ENCODE results near the gene OGA. TPM values are rescaled to one million over a fixed set of nuclear protein-coding genes. Genes with fewer than 3 reads are reported as not detected.

Gene OGA
- total RNA-seq, 1 donor from 2014 or later = 64.3 TPM

- DNase-seq (ENCODE audit: low read depth in 2 of 2) = no peak
Measured at GRCh38 chr10:101761226-101761625, 57.0 kb downstream of the OGA start.

GRCh38 chr10:101760510-101760909, 57.7 kb downstream of the OGA start:
- no peak for DNase-seq (ENCODE audit: low read depth in 2 of 2)

GRCh38 chr10:101759309-101760247, 58.7 kb downstream of the OGA start:
- DNase-seq (ENCODE audit: low read depth in 2 of 2) = no peak

- DNase-seq (ENCODE audit: low read depth in 2 of 2) = no peak
Measured at GRCh38 chr10:101758858-101759257, 59.4 kb downstream of the OGA start.

GRCh38 chr10:101752241-101752640, 66.0 kb downstream of the OGA start:
- DNase-seq (ENCODE audit: low read depth in 2 of 2) = no peak

- DNase-seq (ENCODE audit: low read depth in 2 of 2) = no peak
Measured at GRCh38 chr10:101749047-101750016, 68.9 kb downstream of the OGA start.

- DNase-seq (ENCODE audit: low read depth in 2 of 2) = no peak
Measured at GRCh38 chr10:101748496-101748895, 69.7 kb downstream of the OGA start.

- peak in 1 of 2 donors; percentile 8 for DNase-seq (ENCODE audit: low read depth in 2 of 2)
Measured at GRCh38 chr10:101745074-101745696, 73.1 kb downstream of the OGA start.

GRCh38 chr10:101744267-101744666, 74.0 kb downstream of the OGA start:
- no peak for DNase-seq (ENCODE audit: low read depth in 2 of 2)

- DNase-seq (ENCODE audit: low read depth in 2 of 2) = no peak
Measured at GRCh38 chr10:101741938-101742337, 76.3 kb downstream of the OGA start.

- no peak for DNase-seq (ENCODE audit: low read depth in 2 of 2)
Measured at GRCh38 chr10:101736666-101737065, 81.6 kb downstream of the OGA start.

Other genes with a start within 250 kb of the OGA start
- gene POLL, start 230.2 kb downstream of the OGA start, total RNA-seq = 5.0 and 6.3 TPM in 2 replicates
- gene DPCD, start 230.1 kb downstream of the OGA start, total RNA-seq = 12.1 and 15.7 TPM in 2 replicates
- 22.0 and 29.4 TPM in 2 replicates for gene FBXW4, start 123.3 kb downstream of the OGA start, total RNA-seq
- gene FGF8, start 42.3 kb downstream of the OGA start, total RNA-seq = not detected in 2 replicates
- gene NPM3, start 35.0 kb downstream of the OGA start, total RNA-seq = 57.9 and 91.1 TPM in 2 replicates
- gene KCNIP2, start 25.4 kb upstream of the OGA start, total RNA-seq = under 0.01 and 0.20 TPM in 2 replicates
- 4.1 and 4.8 TPM in 2 replicates for gene ARMH3, start 237.7 kb upstream of the OGA start, total RNA-seq
- gene HPS6, start 246.9 kb upstream of the OGA start, total RNA-seq = 22.7 and 31.5 TPM in 2 replicates

All from lung microvascular endothelial cell (primary cell).